HEK293 (cell line): Measurements from ENCODE around the gene RNF224.

Source experiments
- PRDM1 ChIP-seq: fragments of 450-650 bp; formaldehyde crosslinking; IDR thresholded peaks from 2 replicates; pipeline ENCODE4; 2016; ENCODE audit warnings: missing biosample characterization, missing genetic modification characterization
- ZBTB10 ChIP-seq: fragments of 450-650 bp; formaldehyde crosslinking; IDR thresholded peaks from 2 replicates; pipeline ENCODE4 v1.5.1; 2016; ENCODE audit warnings: missing biosample characterization, missing genetic modification characterization
- ZNF10 ChIP-seq: fragments of 450-650 bp; formaldehyde crosslinking; IDR thresholded peaks from 2 replicates; pipeline ENCODE4 v1.5.1; 2017; ENCODE audit warnings: missing biosample characterization, missing genetic modification characterization
- ZNF121 ChIP-seq: fragments of 450-650 bp; formaldehyde crosslinking; IDR thresholded peaks from 2 replicates; pipeline ENCODE4 v1.5.1; 2016; ENCODE audit warnings: missing biosample characterization, missing genetic modification characterization
- ZNF214 ChIP-seq: fragments of 450-650 bp; formaldehyde crosslinking; IDR thresholded peaks from 2 replicates; pipeline ENCODE4 v1.5.1; 2017; ENCODE audit warnings: missing biosample characterization, mild to moderate bottlenecking, missing genetic modification characterization, borderline replicate concordance
- ZNF354C ChIP-seq: fragments of 450-650 bp; formaldehyde crosslinking; IDR thresholded peaks from 2 replicates; pipeline ENCODE4 v1.5.1; 2016; ENCODE audit warnings: missing biosample characterization, missing genetic modification characterization, low read depth, borderline replicate concordance
- TF ChIP-seq, protein P1 (sequence below): fragments of 450-650 bp; formaldehyde crosslinking; IDR thresholded peaks from 2 replicates; pipeline ENCODE4 v1.5.1; 2016; ENCODE audit warnings: missing biosample characterization, missing genetic modification characterization

DNA sequence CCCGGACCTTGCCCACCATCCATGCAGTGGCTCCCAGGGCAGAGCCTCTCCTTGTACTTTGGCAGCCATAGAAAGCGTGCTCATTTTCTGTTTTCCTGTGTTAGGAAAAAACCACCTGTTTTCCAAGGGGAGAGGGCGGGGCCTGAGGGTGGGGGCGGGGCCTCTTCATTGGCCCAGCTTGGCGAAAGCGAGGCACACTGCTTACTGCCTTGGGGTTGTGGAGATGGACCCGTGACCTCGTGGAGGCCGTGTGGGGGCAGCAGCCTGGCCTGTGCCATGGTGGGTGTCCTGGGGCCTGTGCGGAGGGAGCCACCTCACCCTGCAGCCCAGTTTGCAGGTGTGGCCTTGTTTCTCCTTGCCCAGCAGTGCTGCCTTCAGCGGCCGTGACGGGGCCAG, 45.8 kb downstream of the RNF224 start:
- TF ChIP-seq ZNF121 (tag by site-specific recombination) (no peak), ZNF10 (tag by site-specific recombination) (no peak), ZBTB10 (tag by site-specific recombination) (no peak), ZNF214 (no peak), PRDM1 (tag by site-specific recombination) (no peak), ZNF354C (no peak)
- TF ChIP-seq, protein P1, sequence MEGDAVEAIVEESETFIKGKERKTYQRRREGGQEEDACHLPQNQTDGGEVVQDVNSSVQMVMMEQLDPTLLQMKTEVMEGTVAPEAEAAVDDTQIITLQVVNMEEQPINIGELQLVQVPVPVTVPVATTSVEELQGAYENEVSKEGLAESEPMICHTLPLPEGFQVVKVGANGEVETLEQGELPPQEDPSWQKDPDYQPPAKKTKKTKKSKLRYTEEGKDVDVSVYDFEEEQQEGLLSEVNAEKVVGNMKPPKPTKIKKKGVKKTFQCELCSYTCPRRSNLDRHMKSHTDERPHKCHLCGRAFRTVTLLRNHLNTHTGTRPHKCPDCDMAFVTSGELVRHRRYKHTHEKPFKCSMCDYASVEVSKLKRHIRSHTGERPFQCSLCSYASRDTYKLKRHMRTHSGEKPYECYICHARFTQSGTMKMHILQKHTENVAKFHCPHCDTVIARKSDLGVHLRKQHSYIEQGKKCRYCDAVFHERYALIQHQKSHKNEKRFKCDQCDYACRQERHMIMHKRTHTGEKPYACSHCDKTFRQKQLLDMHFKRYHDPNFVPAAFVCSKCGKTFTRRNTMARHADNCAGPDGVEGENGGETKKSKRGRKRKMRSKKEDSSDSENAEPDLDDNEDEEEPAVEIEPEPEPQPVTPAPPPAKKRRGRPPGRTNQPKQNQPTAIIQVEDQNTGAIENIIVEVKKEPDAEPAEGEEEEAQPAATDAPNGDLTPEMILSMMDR (tag by site-specific recombination), result no peak
